Measurements from ENCODE around the gene CNN1. TPM values are rescaled to one million over a fixed set of nuclear protein-coding genes. Genes with fewer than 3 reads are reported as not detected.

CNN1 gene
- total and polyA plus RNA-seq, 2 of the 4 experiments (the other 2 are of a cell fraction), result 102 to 196 TPM

DNA sequence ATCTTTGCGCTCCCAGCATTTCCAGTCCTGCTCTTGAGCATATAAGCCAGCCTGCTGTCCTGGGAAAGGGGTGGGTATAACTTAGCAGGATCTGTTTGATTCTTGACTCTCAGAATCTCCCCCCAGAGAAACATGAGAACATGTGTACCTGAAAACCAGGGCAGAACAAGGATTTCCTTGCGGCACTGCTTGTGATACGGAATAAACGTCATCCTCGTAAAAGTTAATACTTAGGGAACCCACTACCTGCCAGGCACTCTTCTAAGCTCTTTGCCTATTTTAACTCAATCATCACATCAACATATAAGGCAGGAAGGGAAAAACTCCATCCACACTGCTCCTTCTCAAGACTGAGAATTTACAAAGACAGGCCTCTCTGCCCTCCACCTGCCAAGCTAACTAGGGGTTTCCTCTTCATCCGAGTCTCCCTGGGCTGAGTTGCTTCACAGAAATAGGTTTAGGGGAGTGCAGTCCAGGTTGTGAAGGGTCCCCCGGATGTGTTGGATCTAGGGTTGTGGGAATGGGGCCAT is 34.1 kb upstream of the CNN1 start:
- peak overlapping the region; percentile 54 for H3K4ac ChIP-seq (ENCODE audit: low read depth, low read length)
- POLR2A ChIA-PET (ENCODE audit: unreplicated experiment), result no interaction called here
- H3K9me1 ChIP-seq (ENCODE audit: insufficient read depth, low read length), result peaks cover 4% of the 10 kb centered on the region
- CTCF ChIA-PET, result no interaction called here
- H4K91ac ChIP-seq (ENCODE audit: insufficient read depth, low read depth, low read length), result peak overlapping the region; percentile 31; the same call in 1 of the 2 replicates
- H2BK20ac ChIP-seq (ENCODE audit: low read depth, low read length), result no peak overlapping the region
- TF ChIP-seq CEBPB (IDR thresholded peaks at IDR 0.05; ENCODE audit: low read depth, low read length) (no peak), RAD21 (IDR thresholded peaks at IDR 0.05; ENCODE audit: low read length) (no peak), RFX5 (IDR thresholded peaks at IDR 0.05; ENCODE audit: low read depth, low read length) (no peak), MXI1 (IDR thresholded peaks at IDR 0.05; ENCODE audit: borderline replicate concordance, low read depth, low read length) (no peak), NFE2L2 (IDR thresholded peaks at IDR 0.05; ENCODE audit: low read depth, low read length) (no peak), MAFK (IDR thresholded peaks at IDR 0.05; ENCODE audit: low read depth, low read length) (no peak), FOS (IDR thresholded peaks at IDR 0.05; ENCODE audit: low read depth, low read length) (no peak), CHD1 (IDR thresholded peaks at IDR 0.05; ENCODE audit: low read depth, low read length) (no peak), SMC3 (IDR thresholded peaks at IDR 0.05; ENCODE audit: low read depth, low read length) (no peak), BHLHE40 (IDR thresholded peaks at IDR 0.05; ENCODE audit: low read depth, low read length) (no peak), POLR2A (IDR thresholded peaks at IDR 0.05; ENCODE audit: low read depth, low read length) (no peak), MAZ (IDR thresholded peaks at IDR 0.05; ENCODE audit: borderline replicate concordance, low read depth, low read length) (no peak), RCOR1 (IDR thresholded peaks at IDR 0.05; ENCODE audit: insufficient replicate concordance, low read length) (no peak)
- TF ChIP-seq, protein P1, sequence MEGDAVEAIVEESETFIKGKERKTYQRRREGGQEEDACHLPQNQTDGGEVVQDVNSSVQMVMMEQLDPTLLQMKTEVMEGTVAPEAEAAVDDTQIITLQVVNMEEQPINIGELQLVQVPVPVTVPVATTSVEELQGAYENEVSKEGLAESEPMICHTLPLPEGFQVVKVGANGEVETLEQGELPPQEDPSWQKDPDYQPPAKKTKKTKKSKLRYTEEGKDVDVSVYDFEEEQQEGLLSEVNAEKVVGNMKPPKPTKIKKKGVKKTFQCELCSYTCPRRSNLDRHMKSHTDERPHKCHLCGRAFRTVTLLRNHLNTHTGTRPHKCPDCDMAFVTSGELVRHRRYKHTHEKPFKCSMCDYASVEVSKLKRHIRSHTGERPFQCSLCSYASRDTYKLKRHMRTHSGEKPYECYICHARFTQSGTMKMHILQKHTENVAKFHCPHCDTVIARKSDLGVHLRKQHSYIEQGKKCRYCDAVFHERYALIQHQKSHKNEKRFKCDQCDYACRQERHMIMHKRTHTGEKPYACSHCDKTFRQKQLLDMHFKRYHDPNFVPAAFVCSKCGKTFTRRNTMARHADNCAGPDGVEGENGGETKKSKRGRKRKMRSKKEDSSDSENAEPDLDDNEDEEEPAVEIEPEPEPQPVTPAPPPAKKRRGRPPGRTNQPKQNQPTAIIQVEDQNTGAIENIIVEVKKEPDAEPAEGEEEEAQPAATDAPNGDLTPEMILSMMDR (conservative IDR thresholded peaks at IDR 0.05; ENCODE audit: low read depth, low read length), result no peak
- TF ChIP-seq, protein P2, sequence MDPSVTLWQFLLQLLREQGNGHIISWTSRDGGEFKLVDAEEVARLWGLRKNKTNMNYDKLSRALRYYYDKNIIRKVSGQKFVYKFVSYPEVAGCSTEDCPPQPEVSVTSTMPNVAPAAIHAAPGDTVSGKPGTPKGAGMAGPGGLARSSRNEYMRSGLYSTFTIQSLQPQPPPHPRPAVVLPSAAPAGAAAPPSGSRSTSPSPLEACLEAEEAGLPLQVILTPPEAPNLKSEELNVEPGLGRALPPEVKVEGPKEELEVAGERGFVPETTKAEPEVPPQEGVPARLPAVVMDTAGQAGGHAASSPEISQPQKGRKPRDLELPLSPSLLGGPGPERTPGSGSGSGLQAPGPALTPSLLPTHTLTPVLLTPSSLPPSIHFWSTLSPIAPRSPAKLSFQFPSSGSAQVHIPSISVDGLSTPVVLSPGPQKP (IDR thresholded peaks at IDR 0.05; ENCODE audit: borderline replicate concordance, low read depth, low read length), result no peak
- TF ChIP-seq, protein P3, sequence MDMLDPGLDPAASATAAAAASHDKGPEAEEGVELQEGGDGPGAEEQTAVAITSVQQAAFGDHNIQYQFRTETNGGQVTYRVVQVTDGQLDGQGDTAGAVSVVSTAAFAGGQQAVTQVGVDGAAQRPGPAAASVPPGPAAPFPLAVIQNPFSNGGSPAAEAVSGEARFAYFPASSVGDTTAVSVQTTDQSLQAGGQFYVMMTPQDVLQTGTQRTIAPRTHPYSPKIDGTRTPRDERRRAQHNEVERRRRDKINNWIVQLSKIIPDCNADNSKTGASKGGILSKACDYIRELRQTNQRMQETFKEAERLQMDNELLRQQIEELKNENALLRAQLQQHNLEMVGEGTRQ (IDR thresholded peaks at IDR 0.05; ENCODE audit: low read depth, low read length), result no peak
- H4K5ac ChIP-seq (ENCODE audit: low read depth, low read length), result peak overlapping the region; percentile 32; the same call in 1 of the 2 replicates
- H3K4me2 ChIP-seq (ENCODE audit: low read depth, low read length), result peak overlapping the region; percentile 74
- no CpG with 5 or more reads among the region's 7 CpGs for WGBS, 2 experiments (ENCODE audit: extremely low coverage in 2 of 2, insufficient read length in 1 of 2)
- H3K18ac ChIP-seq (ENCODE audit: low read depth, low read length), result no peak overlapping the region
- no peak for DNase-seq
- no peak for ATAC-seq (ENCODE audit: low read depth)
- no peaks in the 10 kb centered on the region for H3K27me3 ChIP-seq (ENCODE audit: control insufficient read depth, insufficient read depth, low read length)
- H2BK5ac ChIP-seq (ENCODE audit: low read depth, low read length, poor library complexity, severe bottlenecking), result no peak overlapping the region
- H3K9me3 ChIP-seq (ENCODE audit: control insufficient read depth, insufficient read depth, low read length), result no peaks in the 10 kb centered on the region
- peak overlapping the region; percentile 8; the same call in 1 of the 2 replicates for H3K27ac ChIP-seq (ENCODE audit: insufficient read depth, low read length)
- no peak overlapping the region for H3K9ac ChIP-seq (ENCODE audit: low read depth, low read length)
- H3K4me1 ChIP-seq (ENCODE audit: control insufficient read depth, insufficient read depth, low read length), result peaks cover 6% of the 10 kb centered on the region
- no peak overlapping the region for H3K23ac ChIP-seq (ENCODE audit: low read depth, low read length)
- peaks cover 14 to 42% of the 10 kb centered on the region in 2 experiments; a peak in 3 of 4 replicates for H3K79me1 ChIP-seq (ENCODE audit: low read depth in 1 of 2, low read length in 2 of 2)
- H3K56ac ChIP-seq (ENCODE audit: extremely low read depth, insufficient read depth, low read length), result no peak overlapping the region
- peak overlapping the region; percentile 99 for H2AK9ac ChIP-seq (replicated peaks; ENCODE audit: low read depth, low read length, poor library complexity)
- H3K4me3 ChIP-seq (ENCODE audit: insufficient read depth, low read depth, low read length), result peak overlapping the region; percentile 40
- no peak overlapping the region for H2BK120ac ChIP-seq (ENCODE audit: low read depth, low read length)
- no peak overlapping the region for H2BK15ac ChIP-seq (ENCODE audit: low read depth, low read length)
- H2AFZ ChIP-seq (replicated peaks; ENCODE audit: low read length, poor library complexity), result peak overlapping the region; percentile 90
- peak overlapping the region; percentile 61; the same call in 1 of the 2 replicates for H2AK5ac ChIP-seq (ENCODE audit: low read depth, low read length)
- dilution Hi-C loops (cut with HindIII; ENCODE audit: low sequenced_read_pairs, unreplicated experiment), result no loop called here
- in situ Hi-C loops (cut with MboI; ENCODE audit: low sequenced_read_pairs), result no loop called here
- BruUV-seq (replicated peaks), result no TSS peak
- peak overlapping the region; percentile 46 for H3K14ac ChIP-seq (replicated peaks; ENCODE audit: low read depth, low read length)
- intact Hi-C loops (cut with micrococcal nuclease), result no loop called here
- peak overlapping the region; percentile 86 to 93 for H4K8ac ChIP-seq (ENCODE audit: low read depth in 2 of 2, low read length in 2 of 2)
- H3K36me3 ChIP-seq (ENCODE audit: control insufficient read depth, insufficient read depth, low read length), result no peaks in the 10 kb centered on the region; the same call in 1 of the 2 replicates
- no peaks in the 10 kb centered on the region for H4K20me1 ChIP-seq (ENCODE audit: insufficient read depth, low read length)

Measured in IMR-90 (cell line).